Prostate gland (tissue), 2 donors: ENCODE results near the gene CAV1.

Source experiments
- POLR2A ChIP-seq: fragments of 450-650 bp; IDR thresholded peaks from one replicate; pipeline ENCODE4 v1.6.1; 2016; ENCODE audit warnings: antibody characterized with exemption, mild to moderate bottlenecking
- TF ChIP-seq, protein P1 (sequence below), 4 experiments: fragments of 200-600 bp in 2 of 4; fragments of 450-650 bp in 2 of 4; sonication (generic) in 2 of 4; IDR thresholded peaks; 1 replicate in 3 of 4; 2 replicates in 1 of 4; pipeline ENCODE4 v1.5.1; 2016 to 2019; ENCODE audit warnings: antibody characterized with exemption in 4 of 4, mild to moderate bottlenecking in 2 of 4, moderate library complexity in 2 of 4

DNA sequence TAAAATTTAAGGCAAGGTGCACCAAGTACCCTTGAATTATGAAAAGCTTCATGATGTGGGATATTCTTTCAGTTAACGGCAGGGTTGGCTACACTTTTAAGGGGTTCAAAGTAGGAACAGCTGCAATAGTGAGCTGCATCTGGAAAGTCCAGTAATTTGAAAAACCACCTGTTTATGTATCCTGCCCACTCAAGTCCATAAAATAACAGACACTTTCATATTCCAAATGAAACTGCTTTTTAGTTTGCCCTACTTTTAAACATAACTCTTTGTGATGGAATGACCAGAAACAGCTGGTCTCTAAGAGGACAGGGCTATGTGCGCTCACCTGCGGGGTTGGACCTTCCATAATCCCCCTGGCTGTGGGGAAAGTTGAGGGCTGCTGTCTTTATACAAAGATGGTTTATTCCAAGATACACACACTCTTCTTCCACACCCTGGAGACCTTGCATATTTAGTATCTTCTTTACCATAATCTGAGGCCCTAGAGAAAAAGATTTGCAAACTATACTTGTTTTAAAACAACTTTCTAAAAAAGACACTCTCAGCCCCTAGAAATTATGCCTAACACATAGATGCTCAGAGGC, 7.4 kb downstream of the CAV1 start:
- TF ChIP-seq, protein P1, sequence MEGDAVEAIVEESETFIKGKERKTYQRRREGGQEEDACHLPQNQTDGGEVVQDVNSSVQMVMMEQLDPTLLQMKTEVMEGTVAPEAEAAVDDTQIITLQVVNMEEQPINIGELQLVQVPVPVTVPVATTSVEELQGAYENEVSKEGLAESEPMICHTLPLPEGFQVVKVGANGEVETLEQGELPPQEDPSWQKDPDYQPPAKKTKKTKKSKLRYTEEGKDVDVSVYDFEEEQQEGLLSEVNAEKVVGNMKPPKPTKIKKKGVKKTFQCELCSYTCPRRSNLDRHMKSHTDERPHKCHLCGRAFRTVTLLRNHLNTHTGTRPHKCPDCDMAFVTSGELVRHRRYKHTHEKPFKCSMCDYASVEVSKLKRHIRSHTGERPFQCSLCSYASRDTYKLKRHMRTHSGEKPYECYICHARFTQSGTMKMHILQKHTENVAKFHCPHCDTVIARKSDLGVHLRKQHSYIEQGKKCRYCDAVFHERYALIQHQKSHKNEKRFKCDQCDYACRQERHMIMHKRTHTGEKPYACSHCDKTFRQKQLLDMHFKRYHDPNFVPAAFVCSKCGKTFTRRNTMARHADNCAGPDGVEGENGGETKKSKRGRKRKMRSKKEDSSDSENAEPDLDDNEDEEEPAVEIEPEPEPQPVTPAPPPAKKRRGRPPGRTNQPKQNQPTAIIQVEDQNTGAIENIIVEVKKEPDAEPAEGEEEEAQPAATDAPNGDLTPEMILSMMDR (IDR thresholded peaks at IDR 0.05) = no peak
- TF ChIP-seq POLR2A = no peak
